Umbilical cord (tissue), 2 donors: ENCODE results near the gene PVR. TPM values are rescaled to one million over a fixed set of nuclear protein-coding genes. Genes with fewer than 3 reads are reported as not detected.
"Not testable (repeated sequence)": the region's sequence is repeated elsewhere in the genome, so short reads cannot be mapped to it uniquely, and the experiment has no call there.

Experiments used
- DNase-seq: peaks from one replicate; pipeline ENCODE4 v3.0.0-alpha.2; 2015; ENCODE audit warnings: low spot score
- total RNA-seq: library from RNA; depleted of rRNA; stranded (reverse); fragments of >200 nt; gene quantifications from one replicate; pipeline ENCODE4 v1.2.3, GENCODE V29; 2014; ENCODE audit warnings: low replicate concordance; ENCODE audit not compliant: insufficient read depth

Gene PVR
- total RNA-seq, 1 donor from 2014 or later, result 38.0 TPM

- no peak for DNase-seq
Measured at GRCh38 chr19:44672226-44672625, 28.5 kb downstream of the PVR start.

DNA sequence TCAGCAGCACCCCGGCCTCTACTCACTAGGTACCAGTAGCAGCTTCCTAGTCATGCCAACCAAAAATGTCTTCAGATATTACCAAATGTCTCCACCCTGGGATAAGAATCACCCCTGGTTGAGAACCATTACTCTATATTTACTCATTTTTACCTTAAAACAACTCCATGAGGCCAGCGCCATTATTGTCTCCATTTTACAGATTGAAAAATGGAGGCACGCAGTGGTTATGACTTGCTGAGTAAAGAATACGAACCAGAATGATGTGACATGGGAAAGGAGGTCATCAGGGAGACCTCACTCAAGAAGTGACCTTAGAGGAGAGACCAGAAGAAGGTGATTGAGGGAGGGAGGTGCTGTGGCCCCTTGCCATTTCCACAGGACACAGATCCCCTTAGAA is 29.8 kb downstream of the PVR start:
- DNase-seq, result no peak

- DNase-seq, result no peak
Measured at GRCh38 chr19:44675521-44675920, 31.8 kb downstream of the PVR start.

DNA sequence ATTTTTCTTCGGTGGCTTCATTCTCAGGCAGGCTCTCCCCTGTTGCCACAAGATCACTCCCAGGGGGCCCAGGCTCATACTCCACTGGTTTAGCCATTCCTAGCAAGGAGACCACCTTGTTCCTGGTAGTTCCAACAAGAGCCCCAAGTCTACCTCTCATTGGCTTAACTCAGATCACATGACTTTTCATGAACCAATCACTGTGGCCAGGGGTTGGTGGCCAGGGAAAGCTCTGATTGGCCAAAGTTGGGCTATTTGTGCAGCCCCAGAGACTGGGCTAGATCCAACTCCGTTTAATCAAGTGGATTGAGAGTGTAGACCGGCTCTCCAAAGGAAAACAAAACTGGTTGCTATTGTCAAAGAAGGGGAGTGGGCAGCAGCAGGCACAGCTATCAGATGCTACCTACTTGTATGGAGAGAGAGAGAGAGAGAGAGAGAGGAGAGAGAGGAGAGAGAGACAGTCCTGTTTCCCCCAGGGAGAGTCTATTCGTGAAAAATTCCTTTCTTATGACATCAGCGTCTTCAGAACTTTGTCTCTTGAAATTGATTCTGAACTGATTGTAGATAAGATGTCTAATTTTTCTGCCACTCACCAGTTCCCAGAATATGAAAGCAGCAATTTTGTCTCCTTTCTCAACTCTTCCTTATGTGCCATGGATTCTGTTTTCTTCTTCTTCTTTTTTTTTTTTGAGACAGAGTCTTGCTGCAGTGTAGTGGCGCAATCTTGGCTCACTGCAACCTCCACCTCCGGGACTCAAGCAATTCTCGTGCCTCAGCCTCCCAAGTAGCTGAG is 33.5 kb downstream of the PVR start:
- peak; percentile 52 for DNase-seq

GRCh38 chr19:44680536-44680935 is 36.8 kb downstream of the PVR start:
- DNase-seq, result no peak

GRCh38 chr19:44681992-44682790 is 38.5 kb downstream of the PVR start:
- DNase-seq, result no peak

GRCh38 chr19:44682807-44683206 is 39.1 kb downstream of the PVR start:
- DNase-seq, result no peak

DNA sequence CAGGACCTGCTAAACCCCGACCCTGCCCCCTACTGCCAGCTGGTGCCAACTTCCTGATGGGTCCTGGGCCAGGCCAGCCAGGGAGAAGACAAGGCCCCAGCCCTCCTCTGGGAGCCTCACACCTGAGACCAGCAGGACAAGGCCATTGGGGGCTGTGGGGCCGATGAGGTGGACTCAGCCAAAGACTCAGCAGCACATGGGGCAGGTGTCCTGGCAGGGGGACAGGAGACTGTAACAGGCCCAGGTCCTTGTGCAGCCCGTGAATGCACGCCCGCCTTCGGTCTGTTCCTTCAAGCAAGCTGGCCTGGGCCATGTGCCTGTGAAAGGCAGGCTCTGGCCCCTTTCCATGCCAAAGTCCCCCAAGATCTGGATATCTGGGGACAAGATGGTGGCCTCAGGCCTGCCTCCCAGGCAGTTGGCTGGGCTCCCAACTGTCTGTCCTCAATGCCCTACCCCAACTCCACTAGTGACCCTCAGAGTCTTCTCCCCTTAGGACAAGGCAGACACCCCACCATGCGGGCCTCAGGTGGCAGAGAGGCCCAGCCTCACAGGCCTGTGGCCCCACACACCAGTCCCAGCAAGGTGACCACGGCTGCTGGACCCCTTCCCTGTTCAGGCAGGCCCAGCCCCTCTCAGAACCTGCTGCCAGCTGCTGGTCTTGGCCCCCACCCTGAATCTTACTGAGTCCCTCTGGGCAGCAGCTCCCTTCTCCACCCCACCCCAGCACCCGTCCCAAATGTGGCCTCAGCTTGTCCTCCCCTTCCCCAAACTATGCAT is 39.9 kb downstream of the PVR start:
- no peak for DNase-seq

DNA sequence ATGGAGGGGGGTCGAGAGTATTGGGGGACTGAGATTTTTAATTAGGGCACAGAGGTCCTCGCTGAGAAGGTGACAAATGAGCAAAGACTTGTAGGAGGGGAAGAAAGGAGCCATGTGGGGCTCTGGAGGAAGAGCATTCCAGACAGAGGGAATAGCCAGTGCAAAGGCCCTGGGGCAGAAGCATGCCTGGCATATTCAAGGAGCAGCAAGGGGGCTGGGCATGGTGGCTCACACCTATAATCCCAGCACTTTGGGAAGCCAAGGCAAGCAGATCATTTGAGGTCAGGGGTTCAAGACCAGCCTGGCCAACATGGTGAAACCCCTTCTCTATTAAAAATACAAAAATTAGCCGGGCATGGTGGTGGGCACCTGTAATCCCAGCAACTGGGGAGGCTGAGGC is 40.7 kb downstream of the PVR start:
- not testable (repeated sequence) for DNase-seq

- DNase-seq, result peak; percentile 81
Measured at GRCh38 chr19:44684892-44685863, 41.5 kb downstream of the PVR start.

GRCh38 chr19:44685877-44686276 is 42.2 kb downstream of the PVR start:
- peak; percentile 18 for DNase-seq

- DNase-seq, result no peak
Measured at GRCh38 chr19:44686896-44687295, 43.2 kb downstream of the PVR start.

DNA sequence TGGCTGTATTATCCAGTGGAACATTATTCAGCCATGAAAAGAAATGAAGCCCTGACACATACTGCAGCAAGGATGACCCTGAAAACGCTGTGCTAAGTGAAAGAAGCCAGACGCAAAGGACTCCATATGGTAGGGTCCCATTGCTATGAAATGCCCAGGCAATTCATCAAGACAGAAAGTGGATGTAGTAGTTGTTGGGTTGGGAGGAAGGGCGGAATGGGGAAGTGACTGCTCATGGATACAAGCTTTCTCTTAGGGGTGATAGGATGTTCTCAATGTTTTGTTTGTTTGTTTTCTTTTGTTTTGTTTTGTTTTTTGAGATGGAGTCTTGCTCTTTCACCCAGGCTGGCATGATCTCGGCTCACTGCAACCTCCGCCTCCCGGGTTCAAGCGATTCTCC is 44.2 kb downstream of the PVR start:
- DNase-seq, result no peak

DNA sequence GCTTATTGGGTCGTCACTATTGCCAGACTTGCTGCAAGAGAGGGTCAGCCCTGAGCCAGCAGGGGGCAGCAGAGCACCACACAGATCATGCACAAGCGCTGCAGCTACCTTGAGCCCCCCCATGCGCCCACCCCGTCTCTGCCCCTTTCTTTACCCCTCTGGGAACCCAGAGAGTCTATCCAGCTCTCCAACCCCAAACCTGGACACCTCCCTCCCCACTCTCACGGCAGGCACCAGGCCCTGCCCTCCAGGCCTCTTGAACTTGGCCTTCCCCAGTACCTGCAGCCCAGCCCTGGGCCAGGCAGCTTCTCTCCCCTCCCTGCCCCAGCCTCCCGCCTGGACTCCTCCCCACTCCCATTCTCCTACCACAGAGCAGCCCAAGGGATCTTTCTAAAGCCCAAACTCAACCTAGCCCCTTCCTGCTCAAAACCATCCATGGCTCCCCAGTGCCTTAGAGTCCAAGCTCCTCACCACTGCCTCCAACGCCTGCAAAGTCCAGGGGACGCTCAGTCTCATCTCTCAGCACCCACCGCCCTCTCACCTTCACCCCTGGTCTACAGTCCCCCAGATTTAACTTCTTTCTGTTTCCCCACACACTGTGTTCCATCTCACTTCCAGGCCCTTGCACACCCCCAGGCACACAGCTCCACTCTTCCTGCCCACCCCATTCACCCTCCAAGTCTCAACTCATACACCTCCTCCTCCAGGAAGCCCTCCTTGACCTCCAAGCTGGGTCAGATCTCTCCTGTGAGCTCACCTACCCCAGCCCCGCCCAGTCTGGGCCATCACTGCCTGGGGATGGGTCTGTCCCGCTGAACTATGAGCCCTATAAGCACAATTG is 45.8 kb downstream of the PVR start:
- peak; percentile 59 for DNase-seq

- DNase-seq, result no peak
Measured at GRCh38 chr19:44690131-44690440, 46.4 kb downstream of the PVR start.

- no peak for DNase-seq
Measured at GRCh38 chr19:44692379-44692721, 48.6 kb downstream of the PVR start.

DNA sequence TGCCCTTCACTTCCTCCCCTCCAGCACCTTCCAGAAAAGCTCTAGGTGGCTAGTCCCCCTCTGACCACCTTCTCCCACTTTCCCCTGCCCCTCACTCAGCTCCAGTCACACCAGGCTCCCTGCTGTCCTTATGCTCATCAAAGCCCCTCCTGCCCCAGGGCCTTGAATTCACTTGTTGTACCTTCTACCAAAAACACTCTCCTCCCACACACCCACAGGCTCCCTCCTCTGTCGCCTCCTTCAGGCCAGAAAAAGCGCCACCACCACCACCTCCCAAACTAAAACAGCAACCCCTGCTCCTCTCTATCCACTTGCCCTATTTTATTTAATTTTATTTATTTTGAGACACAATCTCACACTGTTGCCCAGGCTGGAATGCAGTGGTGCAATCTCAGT is 50.5 kb downstream of the PVR start:
- DNase-seq, result no peak

GRCh38 chr19:44696939-44697669 is 53.4 kb downstream of the PVR start:
- no peak for DNase-seq

DNA sequence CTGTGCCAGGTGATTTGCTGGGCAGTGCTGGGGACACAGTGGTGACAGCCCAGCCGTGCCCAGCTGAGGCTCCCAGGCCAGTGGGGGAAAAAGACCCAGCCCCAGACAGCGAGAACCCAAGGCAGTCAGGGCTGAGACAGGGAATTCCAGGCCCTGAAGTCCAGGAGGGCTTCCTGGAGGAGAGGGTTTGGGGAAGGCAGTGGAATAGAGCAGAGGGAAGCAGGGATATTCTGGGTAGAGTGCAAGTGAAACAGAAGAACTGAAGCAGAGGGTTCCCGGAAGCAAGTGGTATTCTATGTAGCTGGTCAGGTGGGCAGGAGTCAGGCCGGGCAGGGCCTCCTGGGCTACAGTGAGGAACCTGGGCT is 53.9 kb downstream of the PVR start:
- no peak for DNase-seq
